Activated naive CD4-positive, alpha-beta T cell treated with anti-CD3 and anti-CD28 coated beads for 36 hours (primary cell): ENCODE results near the gene ATP2B2. TPM values are rescaled to one million over a fixed set of nuclear protein-coding genes. Genes with fewer than 3 reads are reported as not detected.
"Not testable (repeated sequence)": the region's sequence is repeated elsewhere in the genome, so short reads cannot be mapped to it uniquely, and the experiment has no call there.

ENCODE experiments used
- CTCF ChIA-PET: fragments of 350-600 bp; sonication (Branson Sonifier 250); formaldehyde crosslinking; loops from one replicate; lab custom pipeline; 2021; ENCODE audit warnings: antibody characterized with exemption; lab: Charles Lee
- DNase-seq: peaks from one replicate; pipeline ENCODE4 v3.0.0-alpha.2; 2020
- H3K27ac Mint-ChIP-seq: one replicate; pipeline ENCODE4 v1.8.0; 2021; ENCODE audit warnings: mild to moderate bottlenecking, mixed read lengths
- H3K27me3 Mint-ChIP-seq: one replicate; pipeline ENCODE4 v1.8.0; 2021; ENCODE audit warnings: low read depth, mixed read lengths
- H3K36me3 Mint-ChIP-seq: one replicate; pipeline ENCODE4 v1.8.0; 2021; ENCODE audit warnings: low read depth, mixed read lengths
- H3K4me1 Mint-ChIP-seq: one replicate; pipeline ENCODE4 v1.8.0; 2021; ENCODE audit warnings: low read depth, mixed read lengths
- H3K4me3 Mint-ChIP-seq: one replicate; pipeline ENCODE4 v1.8.0; 2021; ENCODE audit warnings: mild to moderate bottlenecking, moderate library complexity, mixed read lengths
- H3K9me3 Mint-ChIP-seq: one replicate; pipeline ENCODE4 v1.8.0; 2021; ENCODE audit warnings: mixed read lengths
- intact Hi-C: fragments of 100-400 bp; cut with micrococcal nuclease; formaldehyde crosslinking; loops from one replicate; pipeline ENCODE4 v1.15.1; 2023
- total RNA-seq, 2 experiments: library from RNA; stranded (reverse); gene quantifications; one replicate each; pipeline ENCODE4 v1.2.3, GENCODE V29; 2021

The ATP2B2 gene
- total RNA-seq, 2 experiments from 2014 or later: not detected

- H3K4me1 Mint-ChIP-seq: peaks cover 6% of the 10 kb centered on the region
- H3K27me3 Mint-ChIP-seq: peaks cover 10% of the 10 kb centered on the region
- H3K9me3 Mint-ChIP-seq: peaks cover 9% of the 10 kb centered on the region
- no peak overlapping the region for H3K4me3 Mint-ChIP-seq
- no peaks in the 10 kb centered on the region for H3K36me3 Mint-ChIP-seq
- H3K27ac Mint-ChIP-seq: no peak overlapping the region
- CTCF ChIA-PET: no interaction called here
- intact Hi-C loops: no loop called here
- no peak for DNase-seq
Observed at GRCh38 chr3:10547413-10547812, 42.0 kb upstream of the ATP2B2 start.

GRCh38 chr3:10546820-10547263 lies 41.5 kb upstream of the ATP2B2 start:
- no peak overlapping the region for H3K4me3 Mint-ChIP-seq
- intact Hi-C loops: no loop called here
- CTCF ChIA-PET: no interaction called here
- H3K27me3 Mint-ChIP-seq: peaks cover 10% of the 10 kb centered on the region
- H3K27ac Mint-ChIP-seq: no peak overlapping the region
- DNase-seq: no peak
- H3K9me3 Mint-ChIP-seq: peaks cover 12% of the 10 kb centered on the region
- peaks cover 3% of the 10 kb centered on the region for H3K4me1 Mint-ChIP-seq
- H3K36me3 Mint-ChIP-seq: no peaks in the 10 kb centered on the region

- Mint-ChIP-seq H3K27ac (no peak overlapping the region), H3K36me3 (no peaks in the 10 kb centered on the region), H3K4me1 (peaks cover 3% of the 10 kb centered on the region), H3K27me3 (peaks cover 10% of the 10 kb centered on the region), H3K9me3 (peaks cover 12% of the 10 kb centered on the region), H3K4me3 (no peak overlapping the region)
- no peak for DNase-seq
- intact Hi-C loops: no loop called here
- CTCF ChIA-PET: no interaction called here
Observed at GRCh38 chr3:10546181-10546624, 40.8 kb upstream of the ATP2B2 start.

GRCh38 chr3:10542518-10542917 lies 37.1 kb upstream of the ATP2B2 start:
- Mint-ChIP-seq H3K9me3 (peaks cover 18% of the 10 kb centered on the region), H3K27me3 (peaks cover 13% of the 10 kb centered on the region)
- DNase-seq: no peak

GRCh38 chr3:10540347-10540746 lies 35.0 kb upstream of the ATP2B2 start:
- H3K4me3 Mint-ChIP-seq, H3K36me3 Mint-ChIP-seq, intact Hi-C loops, CTCF ChIA-PET, H3K27ac Mint-ChIP-seq, DNase-seq, H3K4me1 Mint-ChIP-seq: not testable (repeated sequence)
- Mint-ChIP-seq H3K9me3 (peaks cover 18% of the 10 kb centered on the region), H3K27me3 (peaks cover 13% of the 10 kb centered on the region)

More at GRCh38 chr3:10542518-10542917, 37.1 kb upstream of the ATP2B2 start:
- intact Hi-C loops: no loop called here
- CTCF ChIA-PET: no interaction called here
- Mint-ChIP-seq H3K36me3 (peaks cover 1% of the 10 kb centered on the region), H3K27ac (no peak overlapping the region), H3K4me1 (no peaks in the 10 kb centered on the region), H3K4me3 (no peak overlapping the region)

GRCh38 chr3:10534066-10534465 lies 28.7 kb upstream of the ATP2B2 start:
- Mint-ChIP-seq H3K9me3 (no peaks in the 10 kb centered on the region), H3K27me3 (peaks cover 15% of the 10 kb centered on the region), H3K27ac (no peak overlapping the region), H3K4me3 (no peak overlapping the region), H3K4me1 (no peaks in the 10 kb centered on the region), H3K36me3 (no peaks in the 10 kb centered on the region)
- no peak for DNase-seq
- CTCF ChIA-PET: no interaction called here
- intact Hi-C loops: no loop called here

GRCh38 chr3:10533737-10534023 lies 28.3 kb upstream of the ATP2B2 start:
- no peaks in the 10 kb centered on the region for H3K9me3 Mint-ChIP-seq
- DNase-seq: no peak
- H3K4me1 Mint-ChIP-seq: no peaks in the 10 kb centered on the region
- intact Hi-C loops: no loop called here
- H3K36me3 Mint-ChIP-seq: no peaks in the 10 kb centered on the region
- H3K27me3 Mint-ChIP-seq: peaks cover 12% of the 10 kb centered on the region
- CTCF ChIA-PET: no interaction called here
- H3K4me3 Mint-ChIP-seq: no peak overlapping the region
- no peak overlapping the region for H3K27ac Mint-ChIP-seq

GRCh38 chr3:10532939-10533736 lies 27.8 kb upstream of the ATP2B2 start:
- CTCF ChIA-PET: interaction anchor here (0.5 kb wide), 1 partner anchor 157 kb away, joined by 3 read pairs; no protein-coding TSS in a partner anchor
- no peak overlapping the region for H3K27ac Mint-ChIP-seq
- intact Hi-C loops: no loop called here
- no peak for DNase-seq
- no peaks in the 10 kb centered on the region for H3K4me1 Mint-ChIP-seq
- H3K4me3 Mint-ChIP-seq: no peak overlapping the region
- no peaks in the 10 kb centered on the region for H3K9me3 Mint-ChIP-seq
- H3K36me3 Mint-ChIP-seq: no peaks in the 10 kb centered on the region
- peaks cover 8% of the 10 kb centered on the region for H3K27me3 Mint-ChIP-seq

- Mint-ChIP-seq H3K36me3 (no peaks in the 10 kb centered on the region), H3K4me3 (no peak overlapping the region), H3K27me3 (peaks cover 4% of the 10 kb centered on the region), H3K4me1 (no peaks in the 10 kb centered on the region), H3K9me3 (no peaks in the 10 kb centered on the region), H3K27ac (no peak overlapping the region)
- CTCF ChIA-PET: no interaction called here
- DNase-seq: no peak
- intact Hi-C loops: no loop called here
Observed at GRCh38 chr3:10531031-10531430, 25.6 kb upstream of the ATP2B2 start.

- CTCF ChIA-PET: no interaction called here
- Mint-ChIP-seq H3K4me3 (no peak overlapping the region), H3K27ac (no peak overlapping the region), H3K27me3 (peaks cover 4% of the 10 kb centered on the region), H3K4me1 (no peaks in the 10 kb centered on the region), H3K36me3 (no peaks in the 10 kb centered on the region), H3K9me3 (no peaks in the 10 kb centered on the region)
- intact Hi-C loops: no loop called here
- no peak for DNase-seq
Observed at GRCh38 chr3:10530241-10530640, 24.9 kb upstream of the ATP2B2 start.

GRCh38 chr3:10529809-10530208 lies 24.4 kb upstream of the ATP2B2 start:
- Mint-ChIP-seq H3K36me3 (no peaks in the 10 kb centered on the region), H3K27me3 (peaks cover 4% of the 10 kb centered on the region), H3K4me3 (no peak overlapping the region), H3K4me1 (no peaks in the 10 kb centered on the region), H3K9me3 (no peaks in the 10 kb centered on the region), H3K27ac (no peak overlapping the region)
- intact Hi-C loops: no loop called here
- no peak for DNase-seq
- CTCF ChIA-PET: no interaction called here

GRCh38 chr3:10528046-10528445 lies 22.7 kb upstream of the ATP2B2 start:
- Mint-ChIP-seq H3K9me3 (no peaks in the 10 kb centered on the region), H3K27me3 (peaks cover 9% of the 10 kb centered on the region), H3K27ac (no peak overlapping the region), H3K4me3 (no peak overlapping the region), H3K36me3 (no peaks in the 10 kb centered on the region), H3K4me1 (no peaks in the 10 kb centered on the region)
- intact Hi-C loops: no loop called here
- no peak for DNase-seq
- CTCF ChIA-PET: no interaction called here

GRCh38 chr3:10527295-10528001 lies 22.1 kb upstream of the ATP2B2 start:
- intact Hi-C loops: no loop called here
- no peak for DNase-seq
- CTCF ChIA-PET: interaction anchor here (1.4 kb wide), 1 partner anchor 211 kb away, joined by 3 read pairs; no protein-coding TSS in a partner anchor
- Mint-ChIP-seq H3K27ac (no peak overlapping the region), H3K9me3 (no peaks in the 10 kb centered on the region), H3K4me1 (no peaks in the 10 kb centered on the region), H3K4me3 (no peak overlapping the region), H3K36me3 (no peaks in the 10 kb centered on the region), H3K27me3 (peaks cover 13% of the 10 kb centered on the region)
